ENCODE data around the gene SIRT2.

Gene SIRT2

GRCh38 chr19:38920602-38921419 lies 21.4 kb upstream of the SIRT2 start:
- no peak for DNase-seq (ENCODE audit: low read depth in 3 of 3)

- no peak for DNase-seq (ENCODE audit: low read depth in 3 of 3)
Observed at GRCh38 chr19:38919837-38920601, 20.6 kb upstream of the SIRT2 start.

- no peak for DNase-seq (ENCODE audit: low read depth in 3 of 3)
Observed at GRCh38 chr19:38918526-38918925, 19.1 kb upstream of the SIRT2 start.

DNA sequence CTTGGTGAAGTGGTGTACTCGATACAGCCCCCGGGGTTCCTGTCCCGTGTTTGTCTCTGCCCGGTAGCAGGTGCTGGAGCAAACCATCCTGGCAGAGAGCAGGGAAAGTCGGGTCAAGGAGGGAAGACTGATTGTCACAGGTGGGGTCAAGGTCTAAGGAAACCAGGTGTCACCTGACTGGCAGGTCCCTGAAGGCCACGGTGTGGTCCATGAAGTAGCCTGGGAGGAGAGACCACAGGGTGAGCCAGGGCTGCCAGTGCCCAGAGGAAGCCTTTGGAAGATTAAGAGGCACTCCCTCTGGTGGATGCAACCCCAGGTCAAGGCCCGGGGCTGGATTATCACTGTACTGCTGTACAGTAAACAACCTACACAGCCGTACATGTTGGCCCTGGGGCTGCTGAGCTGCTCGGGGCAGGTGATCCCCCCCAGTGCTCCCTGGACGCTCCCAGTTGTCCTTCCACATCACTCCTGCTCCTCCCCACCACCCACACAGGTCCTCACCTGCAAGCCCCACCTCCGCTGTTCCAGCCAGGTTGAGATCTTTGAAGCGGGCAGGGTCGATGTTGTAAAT lies 18.6 kb upstream of the SIRT2 start:
- DNase-seq (ENCODE audit: low read depth in 3 of 3): no peak

- DNase-seq (ENCODE audit: low read depth in 3 of 3): no peak
Observed at GRCh38 chr19:38917516-38917915, 18.1 kb upstream of the SIRT2 start.

- no peak for DNase-seq (ENCODE audit: low read depth in 3 of 3)
Observed at GRCh38 chr19:38915329-38916321, 16.2 kb upstream of the SIRT2 start.

DNA sequence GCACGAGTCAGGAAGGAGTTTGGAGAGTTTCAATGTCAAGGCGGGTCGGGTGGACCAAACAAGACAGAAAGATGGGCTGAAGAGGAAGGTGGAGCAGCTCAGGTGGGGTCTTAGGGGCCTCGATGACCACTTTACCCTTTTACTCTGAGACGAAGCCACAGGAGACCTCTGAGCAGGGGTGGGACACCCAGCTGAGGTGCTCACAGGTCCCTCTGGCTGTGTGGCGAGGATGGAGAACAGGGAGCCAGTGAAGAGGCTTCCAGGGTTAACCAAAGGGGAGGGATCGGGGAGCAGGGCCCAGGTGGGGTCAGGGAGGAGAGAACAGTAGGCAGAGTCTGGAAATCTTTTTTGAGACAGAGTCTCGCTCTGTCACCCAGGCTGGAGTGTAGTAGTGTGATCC lies 14.5 kb upstream of the SIRT2 start:
- DNase-seq (ENCODE audit: low read depth in 3 of 3): no peak

DNA sequence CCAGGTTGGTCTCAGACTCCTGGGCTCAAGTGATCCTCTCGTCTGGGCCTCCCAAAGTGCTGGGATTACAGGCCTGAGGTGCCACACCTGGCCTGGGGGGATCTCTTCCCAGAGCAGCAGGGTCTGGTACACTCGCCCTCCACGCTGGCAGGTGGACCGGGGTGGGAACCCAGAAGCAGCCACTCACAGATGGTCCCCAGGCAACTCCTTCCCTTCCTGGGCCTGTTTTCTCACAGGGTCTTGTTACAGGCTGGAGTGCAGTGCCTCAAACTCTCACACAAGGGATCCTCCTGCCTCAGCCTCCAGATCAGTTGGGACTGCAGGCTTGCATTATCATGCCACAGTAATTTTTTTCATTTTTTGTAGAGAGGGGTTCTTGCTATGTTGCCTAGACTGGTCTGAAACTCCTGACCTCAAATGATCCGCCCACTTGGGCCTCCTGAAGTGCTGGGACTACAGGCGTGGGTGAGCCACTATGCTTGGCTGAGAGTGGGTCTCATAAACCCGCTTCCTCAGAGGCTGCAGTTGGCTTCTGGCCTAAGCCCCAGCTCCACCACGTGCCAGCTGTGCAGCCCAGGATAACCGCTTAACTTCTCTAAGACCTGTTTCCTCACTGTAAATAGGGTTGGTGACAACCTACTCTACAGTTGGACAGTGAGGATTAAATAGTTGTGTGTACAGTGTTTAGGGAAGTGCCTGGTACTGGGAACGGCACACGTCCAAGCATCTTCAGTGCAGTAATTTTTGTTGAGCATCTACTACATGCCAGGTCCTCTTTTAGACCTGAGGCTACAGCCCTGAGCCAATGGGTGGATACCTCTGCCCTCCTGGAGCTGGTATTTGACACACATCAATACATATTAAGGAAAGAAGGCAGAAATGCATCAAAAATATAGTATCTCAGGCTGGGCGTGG lies 13.4 kb upstream of the SIRT2 start:
- DNase-seq (ENCODE audit: low read depth in 3 of 3): no peak

GRCh38 chr19:38911388-38912001 lies 12.1 kb upstream of the SIRT2 start:
- no peak for DNase-seq (ENCODE audit: low read depth in 3 of 3)

DNA sequence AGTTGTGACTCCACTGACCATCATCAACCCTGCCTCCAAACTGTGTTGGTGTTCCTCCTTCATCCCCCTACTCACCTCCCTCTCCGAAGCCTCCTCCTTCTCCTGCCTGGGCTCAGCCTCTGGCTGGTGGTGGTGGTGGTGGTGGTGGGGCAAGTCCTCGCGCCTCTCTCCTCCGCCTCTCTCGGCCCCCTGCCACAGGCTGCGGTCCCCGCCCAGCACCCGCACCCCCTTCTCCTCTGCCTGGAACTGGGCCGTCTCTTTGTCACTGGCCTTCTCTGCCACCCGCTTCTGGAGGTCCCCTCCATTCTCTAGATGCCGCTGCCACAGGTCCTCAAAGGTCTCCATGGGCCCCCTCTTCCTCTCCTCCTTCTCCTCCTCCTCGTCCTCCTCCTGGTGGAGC lies 11.1 kb upstream of the SIRT2 start:
- DNase-seq (ENCODE audit: low read depth in 3 of 3): no peak

DNA sequence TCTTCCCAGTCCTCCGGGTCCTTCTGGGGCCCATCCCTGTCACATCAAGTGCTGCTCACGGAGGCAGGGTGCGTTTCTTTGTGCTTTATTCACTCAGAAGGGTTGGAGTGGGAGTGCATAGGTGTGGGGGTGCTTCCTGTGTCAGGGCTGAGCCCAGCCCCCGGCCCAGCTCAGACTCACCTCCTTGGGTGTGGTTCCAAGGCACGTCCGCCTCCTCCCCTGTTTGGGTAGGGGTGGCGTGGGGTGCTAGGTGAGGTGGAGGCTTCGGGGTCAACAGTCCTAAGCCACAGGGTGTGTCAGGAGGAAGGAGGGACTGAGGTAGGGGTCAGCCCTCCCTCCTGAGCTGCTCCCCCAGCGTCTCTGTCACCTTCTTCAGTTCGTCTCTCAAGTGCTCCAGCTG lies 9.5 kb upstream of the SIRT2 start:
- DNase-seq (ENCODE audit: low read depth in 3 of 3): no peak

DNA sequence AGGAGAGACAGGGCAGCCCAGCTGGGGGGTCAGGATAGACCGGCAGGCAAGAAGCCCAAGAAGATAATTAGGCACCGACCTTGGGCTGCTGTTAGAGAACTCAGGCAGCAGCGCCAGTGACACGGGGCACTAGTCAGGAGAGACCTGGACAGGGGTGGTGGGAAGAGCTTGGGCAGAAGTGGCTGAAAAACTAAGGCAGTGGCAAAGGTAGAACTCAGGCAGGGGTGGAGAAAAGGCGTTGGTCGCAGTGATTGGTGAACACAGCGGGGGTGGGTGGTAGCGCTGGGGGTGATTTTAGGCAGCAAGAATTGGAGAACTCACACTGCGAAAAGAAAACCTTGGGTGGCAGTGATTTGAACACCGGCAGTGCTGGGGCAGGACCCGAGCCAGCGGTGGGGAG lies 8.3 kb upstream of the SIRT2 start:
- DNase-seq (ENCODE audit: low read depth in 3 of 3): no peak

GRCh38 chr19:38907227-38907626 lies 7.8 kb upstream of the SIRT2 start:
- no peak for DNase-seq (ENCODE audit: low read depth in 3 of 3)

- DNase-seq (ENCODE audit: low read depth in 3 of 3): no peak
Observed at GRCh38 chr19:38905620-38906019, 6.2 kb upstream of the SIRT2 start.

GRCh38 chr19:38904581-38905539 lies 5.4 kb upstream of the SIRT2 start:
- no peak for DNase-seq (ENCODE audit: low read depth in 3 of 3)

- DNase-seq (ENCODE audit: low read depth in 3 of 3): no peak
Observed at GRCh38 chr19:38901683-38902082, 2.3 kb upstream of the SIRT2 start.

GRCh38 chr19:38900743-38901190 lies 1.3 kb upstream of the SIRT2 start:
- no peak for DNase-seq (ENCODE audit: low read depth in 3 of 3)

DNA sequence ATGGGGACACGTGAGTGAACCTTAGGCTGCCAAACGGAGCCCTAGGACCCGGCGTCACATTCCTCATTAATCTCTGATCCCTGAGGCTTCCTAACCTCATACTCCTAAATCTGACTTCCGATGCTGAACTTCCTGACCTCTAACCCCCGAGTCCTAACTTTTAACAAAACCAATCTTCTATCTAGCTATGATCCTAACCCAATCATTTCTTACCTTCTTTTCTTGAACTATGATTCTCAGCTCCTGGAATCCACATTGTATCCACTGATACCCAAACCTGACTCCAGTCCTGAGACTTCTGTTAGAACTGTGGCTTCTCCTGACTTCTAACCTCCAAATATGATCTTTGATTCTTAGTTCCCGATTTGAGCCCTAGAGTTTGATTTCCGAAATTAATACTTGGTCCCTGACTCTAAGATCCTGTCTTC lies 798 bp upstream of the SIRT2 start:
- no peak for DNase-seq (ENCODE audit: low read depth in 3 of 3)
